Breast epithelium (tissue), 4 donors: ENCODE data around the gene SIL1. TPM values are rescaled to one million over a fixed set of nuclear protein-coding genes. Genes with fewer than 3 reads are reported as not detected.

Source experiments
- DNase-seq, 2 donors: peaks; one replicate each; pipeline ENCODE4 v3.0.0-alpha.2; 2019; ENCODE audit warnings: low spot score in 2 of 2
- H3K27ac ChIP-seq, 2 donors: fragments of 200-600 bp; sonication (generic) in 1 of 2; one replicate each; pipeline ENCODE4 v1.5.1; 2016 to 2019; ENCODE audit warnings: mild to moderate bottlenecking in 1 of 2
- H3K27me3 ChIP-seq, 2 donors: fragments of 200-600 bp; sonication (generic) in 1 of 2; one replicate each; pipeline versions ENCODE4 v1.5.1 to v1.6.0; 2017 to 2019; ENCODE audit warnings: control low read depth in 1 of 2, mild to moderate bottlenecking in 1 of 2
- H3K36me3 ChIP-seq: fragments of 200-600 bp; one replicate; pipeline ENCODE4 v1.5.1; 2019
- H3K4me1 ChIP-seq, 2 donors: fragments of 200-600 bp; sonication (generic); one replicate each; pipeline ENCODE4 v1.5.1; 2016 to 2019; ENCODE audit warnings: control low read depth in 1 of 2
- H3K4me3 ChIP-seq, 3 donors: fragments of 200-600 bp; sonication (generic); 1 replicate in 2 of 3; 2 replicates in 1 of 3; pipeline ENCODE4 v1.5.1; 2016 to 2019; ENCODE audit warnings: mild to moderate bottlenecking in 3 of 3, moderate library complexity in 2 of 3
- H3K9me3 ChIP-seq, 2 donors: fragments of 200-600 bp; sonication (generic) in 1 of 2; one replicate each; pipeline ENCODE4 v1.5.1; 2016 to 2019; ENCODE audit warnings: control low read depth in 1 of 2
- POLR2A ChIP-seq: fragments of 450-650 bp; IDR thresholded peaks from one replicate; pipeline ENCODE4 v1.6.1; 2016; ENCODE audit warnings: antibody characterized with exemption, mild to moderate bottlenecking, moderate library complexity
- POLR2AphosphoS5 ChIP-seq, 3 donors: sonication (generic); formaldehyde crosslinking; IDR thresholded peaks; one replicate each; pipeline ENCODE4 v1.6.1; 2017; ENCODE audit warnings: antibody characterized with exemption in 3 of 3
- intact Hi-C: fragments of 100-400 bp; cut with DNase I; formaldehyde crosslinking; loops from one replicate; pipeline ENCODE4 v1.15.1; 2023; ENCODE audit warnings: low total_unique reads
- total RNA-seq, 3 donors: library from RNA; depleted of rRNA; stranded (reverse); fragments of >200 nt; gene quantifications; one replicate each; pipeline ENCODE4 v1.1.0, GENCODE V29; 2016
- TF ChIP-seq, protein P1 (sequence below), 3 donors: fragments of 450-650 bp; IDR thresholded peaks; one replicate each; pipeline ENCODE4 v1.5.1; 2016 to 2017; ENCODE audit warnings: antibody characterized with exemption in 3 of 3, mild to moderate bottlenecking in 3 of 3, moderate library complexity in 3 of 3

The SIL1 gene
- total RNA-seq, 3 donors from 2014 or later: 29.9 to 63.9 (median 48.2) TPM

DNA sequence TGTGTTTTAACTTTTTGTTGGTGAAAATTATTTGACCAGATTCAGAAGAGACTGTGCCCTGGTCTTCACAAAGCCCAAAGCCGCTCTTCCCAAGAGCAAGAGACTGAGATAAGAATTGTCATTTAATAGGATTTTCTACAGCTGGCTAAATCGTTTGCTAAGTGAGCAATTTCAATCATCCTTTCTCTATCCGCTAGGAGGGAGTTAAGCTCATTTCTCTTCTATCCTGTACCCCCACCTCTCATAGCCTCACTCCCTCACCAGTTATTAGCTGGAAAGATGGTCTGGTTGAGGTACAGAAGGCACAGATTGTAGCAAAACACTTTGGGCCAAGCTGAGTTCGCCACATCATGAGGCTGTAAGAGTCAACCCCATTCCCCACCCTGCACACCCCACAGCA is 43.0 kb upstream of the SIL1 start:
- no peak overlapping the region for H3K27ac ChIP-seq
- no peaks in the 10 kb centered on the region for H3K36me3 ChIP-seq
- TF ChIP-seq POLR2AphosphoS5 (IDR thresholded peaks at IDR 0.05) (no peak), POLR2A (no peak)
- TF ChIP-seq, protein P1, sequence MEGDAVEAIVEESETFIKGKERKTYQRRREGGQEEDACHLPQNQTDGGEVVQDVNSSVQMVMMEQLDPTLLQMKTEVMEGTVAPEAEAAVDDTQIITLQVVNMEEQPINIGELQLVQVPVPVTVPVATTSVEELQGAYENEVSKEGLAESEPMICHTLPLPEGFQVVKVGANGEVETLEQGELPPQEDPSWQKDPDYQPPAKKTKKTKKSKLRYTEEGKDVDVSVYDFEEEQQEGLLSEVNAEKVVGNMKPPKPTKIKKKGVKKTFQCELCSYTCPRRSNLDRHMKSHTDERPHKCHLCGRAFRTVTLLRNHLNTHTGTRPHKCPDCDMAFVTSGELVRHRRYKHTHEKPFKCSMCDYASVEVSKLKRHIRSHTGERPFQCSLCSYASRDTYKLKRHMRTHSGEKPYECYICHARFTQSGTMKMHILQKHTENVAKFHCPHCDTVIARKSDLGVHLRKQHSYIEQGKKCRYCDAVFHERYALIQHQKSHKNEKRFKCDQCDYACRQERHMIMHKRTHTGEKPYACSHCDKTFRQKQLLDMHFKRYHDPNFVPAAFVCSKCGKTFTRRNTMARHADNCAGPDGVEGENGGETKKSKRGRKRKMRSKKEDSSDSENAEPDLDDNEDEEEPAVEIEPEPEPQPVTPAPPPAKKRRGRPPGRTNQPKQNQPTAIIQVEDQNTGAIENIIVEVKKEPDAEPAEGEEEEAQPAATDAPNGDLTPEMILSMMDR (IDR thresholded peaks at IDR 0.05): no peak
- no peak overlapping the region for H3K4me3 ChIP-seq
- DNase-seq: no peak
- intact Hi-C loops: no loop called here
- H3K9me3 ChIP-seq: no peaks in the 10 kb centered on the region
- no peaks in the 10 kb centered on the region for H3K4me1 ChIP-seq
- no peaks in the 10 kb centered on the region for H3K27me3 ChIP-seq

DNA sequence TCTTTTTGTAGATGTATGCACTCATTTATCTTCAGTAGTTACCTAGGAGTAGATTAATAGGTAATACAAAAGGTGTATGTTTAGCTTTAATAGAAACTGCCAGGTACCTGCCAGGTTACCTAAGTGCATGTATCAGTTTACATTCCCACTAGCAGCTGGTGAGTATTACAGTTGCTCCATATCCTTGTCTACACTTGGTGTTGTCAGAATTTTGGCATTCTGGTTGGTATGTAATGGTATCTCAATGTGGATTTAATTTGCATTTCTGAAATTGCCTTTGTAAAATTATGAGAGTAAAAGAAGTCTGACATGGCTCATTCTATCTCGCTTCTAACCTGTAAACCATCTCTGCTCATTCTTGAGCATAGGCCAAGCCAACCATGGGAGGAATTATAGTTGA is 38.3 kb upstream of the SIL1 start:
- Histone ChIP-seq H3K27ac (no peak overlapping the region), H3K27me3 (no peaks in the 10 kb centered on the region), H3K36me3 (no peaks in the 10 kb centered on the region), H3K4me1 (no peaks in the 10 kb centered on the region), H3K9me3 (no peaks in the 10 kb centered on the region), H3K4me3 (no peak overlapping the region)
- intact Hi-C loops: no loop called here
- TF ChIP-seq, protein P1 (IDR thresholded peaks at IDR 0.05): no peak
- no peak for TF ChIP-seq POLR2AphosphoS5 (IDR thresholded peaks at IDR 0.05)
- no peak for TF ChIP-seq POLR2A
- no peak for DNase-seq

DNA sequence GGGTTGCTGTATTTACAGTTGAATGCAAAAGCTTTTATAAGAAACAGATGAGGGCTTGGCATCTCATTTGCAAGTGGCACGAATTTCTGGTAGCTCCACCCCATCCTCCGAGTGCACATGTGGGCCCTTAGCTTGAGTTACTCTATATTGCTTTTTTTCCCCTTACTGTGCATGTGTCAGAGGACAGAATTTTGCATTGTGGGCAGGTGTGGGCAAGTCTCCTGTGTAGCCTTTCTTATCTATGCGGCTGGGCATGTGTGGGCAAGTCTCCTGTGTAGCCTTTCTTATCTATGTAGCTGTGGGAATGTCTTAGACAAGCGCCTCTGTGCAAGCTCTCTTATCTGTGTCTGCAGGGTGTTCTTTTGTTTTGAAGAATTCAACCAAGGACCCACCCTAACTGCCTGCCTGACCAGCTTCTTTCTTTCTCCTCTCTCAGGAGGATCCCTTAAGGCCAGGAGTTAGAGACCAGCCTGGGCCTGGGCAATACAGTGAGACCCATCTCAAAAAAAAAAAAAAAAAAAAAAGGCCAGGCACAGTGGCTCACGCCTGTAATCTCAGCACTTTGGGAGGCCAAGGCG is 34.1 kb upstream of the SIL1 start:
- no peak overlapping the region for H3K27ac ChIP-seq
- no peaks in the 10 kb centered on the region for H3K9me3 ChIP-seq
- no peaks in the 10 kb centered on the region for H3K27me3 ChIP-seq
- TF ChIP-seq POLR2A: no peak
- no peaks in the 10 kb centered on the region for H3K4me1 ChIP-seq
- no peak for DNase-seq
- intact Hi-C loops: no loop called here
- H3K36me3 ChIP-seq: no peaks in the 10 kb centered on the region
- no peak overlapping the region for H3K4me3 ChIP-seq

DNA sequence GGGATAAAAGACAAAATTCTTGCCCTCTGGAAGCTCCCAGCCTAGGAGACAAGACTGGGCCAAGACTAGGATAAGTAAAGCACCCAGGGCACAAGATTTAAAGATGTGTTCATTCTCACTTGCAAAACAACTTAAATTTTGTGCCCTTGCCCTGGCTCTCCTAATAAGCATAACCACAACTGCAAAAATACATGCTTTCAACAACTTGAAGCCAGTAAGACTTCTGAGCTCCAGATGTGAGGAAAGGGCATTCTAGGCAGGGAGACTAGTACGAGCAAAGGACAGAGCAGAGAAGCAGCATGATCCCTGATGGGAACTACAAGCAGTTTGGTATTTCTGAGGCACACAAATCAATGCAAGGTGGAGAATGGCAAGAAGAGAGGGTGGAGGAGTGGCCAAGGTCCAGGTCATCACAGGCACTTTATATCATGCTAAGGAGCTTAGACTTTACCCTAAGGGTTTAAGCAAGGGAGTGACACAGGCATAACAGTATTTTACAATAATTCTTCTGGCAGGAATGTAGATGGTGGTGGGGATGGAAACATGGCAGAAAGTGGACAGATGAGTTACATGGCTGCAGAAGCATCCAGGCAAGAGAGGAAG is 30.1 kb upstream of the SIL1 start:
- Histone ChIP-seq H3K27me3 (no peaks in the 10 kb centered on the region), H3K27ac (no peak overlapping the region), H3K9me3 (no peaks in the 10 kb centered on the region), H3K4me3 (no peak overlapping the region), H3K36me3 (no peaks in the 10 kb centered on the region), H3K4me1 (no peaks in the 10 kb centered on the region)
- TF ChIP-seq, protein P1 (IDR thresholded peaks at IDR 0.05): no peak
- TF ChIP-seq POLR2AphosphoS5 (IDR thresholded peaks at IDR 0.05): no peak
- no peak for DNase-seq
- intact Hi-C loops: no loop called here

DNA sequence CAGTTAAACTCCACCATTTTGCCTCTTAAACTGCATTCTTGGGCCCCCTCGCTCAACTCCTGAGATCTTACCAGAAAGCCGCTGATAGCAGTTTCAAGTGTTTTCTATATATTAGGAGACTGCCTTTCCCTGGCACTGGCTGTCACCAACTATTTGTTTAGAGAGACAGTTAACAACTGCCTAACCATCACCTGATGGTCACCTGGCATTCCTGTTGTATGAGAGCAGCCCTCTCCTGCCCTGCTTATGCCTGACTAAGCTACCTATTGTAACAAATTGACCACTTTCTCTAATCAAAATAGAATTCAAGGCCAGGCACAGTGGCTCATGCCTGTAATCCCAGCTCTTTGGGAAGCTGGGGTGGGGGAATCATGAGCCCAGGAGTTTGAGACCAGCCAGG is 28.0 kb upstream of the SIL1 start:
- H3K36me3 ChIP-seq: no peaks in the 10 kb centered on the region
- no peak for DNase-seq
- no peaks in the 10 kb centered on the region for H3K9me3 ChIP-seq
- TF ChIP-seq POLR2AphosphoS5 (IDR thresholded peaks at IDR 0.05) (no peak), POLR2A (no peak)
- TF ChIP-seq, protein P1 (IDR thresholded peaks at IDR 0.05): no peak
- no peaks in the 10 kb centered on the region for H3K27me3 ChIP-seq
- H3K4me3 ChIP-seq: no peak overlapping the region
- H3K4me1 ChIP-seq: no peaks in the 10 kb centered on the region
- H3K27ac ChIP-seq: no peak overlapping the region
- intact Hi-C loops: no loop called here
